ENCODE results near the gene CORO2B. TPM values are rescaled to one million over a fixed set of nuclear protein-coding genes. Genes with fewer than 3 reads are reported as not detected.

CORO2B gene
- total RNA-seq, 1 donor from 2014 or later, result 21.3 TPM

DNA sequence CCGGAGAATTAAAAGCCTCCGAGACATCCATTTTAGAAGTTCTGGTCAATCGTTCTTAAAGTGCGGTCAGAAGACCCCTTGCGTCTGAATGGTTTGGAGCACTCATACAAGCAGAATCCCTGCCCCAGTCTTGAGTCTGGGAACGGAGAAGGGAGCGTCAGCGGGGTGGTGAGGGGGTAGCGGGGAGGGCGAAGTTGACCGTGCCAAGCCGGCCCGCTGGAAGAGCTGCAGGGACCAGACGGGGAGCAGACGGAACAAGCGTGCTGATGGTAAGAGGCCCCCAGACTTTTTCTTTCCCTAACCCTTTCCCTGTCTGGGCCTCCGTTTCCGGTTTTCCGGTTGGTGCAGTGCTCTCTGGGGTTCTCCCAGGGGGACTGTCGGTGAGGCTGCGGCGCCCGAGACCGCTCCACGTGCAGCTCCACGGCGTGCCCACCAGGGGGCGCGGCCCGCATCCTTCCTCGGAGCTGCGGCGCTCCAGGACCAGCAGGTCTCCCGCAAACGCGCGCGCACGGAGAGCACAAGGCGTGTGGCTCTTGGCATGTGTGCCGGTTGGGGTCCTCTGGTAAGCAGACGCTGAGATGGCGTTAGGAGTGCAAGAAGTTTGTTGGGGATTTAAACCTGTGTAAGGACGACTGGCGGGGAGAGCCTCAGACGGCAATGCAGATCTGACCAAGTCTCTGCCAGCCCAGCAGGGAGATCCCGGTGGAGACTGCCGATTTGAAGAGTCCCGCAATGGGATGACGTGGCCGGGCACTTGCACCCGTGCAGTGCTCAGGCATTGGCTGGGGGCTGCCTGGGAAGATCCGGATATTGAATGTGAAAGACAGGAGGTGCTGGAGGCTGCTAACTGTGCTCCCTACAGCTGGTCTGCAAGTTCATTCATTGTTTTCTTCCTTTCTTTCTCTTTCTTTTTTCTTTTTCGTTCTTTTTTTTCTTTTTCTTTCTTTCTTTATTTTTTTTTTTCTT lies 19.2 kb upstream of the CORO2B start:
- peak; percentile 91 for DNase-seq (ENCODE audit: low read depth, low spot score)
- Mint-ChIP-seq H3K4me3 (peak overlapping the region; percentile 86), H3K9me3 (no peaks in the 10 kb centered on the region), H3K4me1 (peaks cover 28% of the 10 kb centered on the region), H3K27ac (ENCODE audit: unreplicated experiment) (peak overlapping the region; percentile 73), H3K27me3 (ENCODE audit: low read depth) (peaks cover 20% of the 10 kb centered on the region), H3K36me3 (ENCODE audit: low read depth) (no peaks in the 10 kb centered on the region)
- TF ChIP-seq, protein P1, sequence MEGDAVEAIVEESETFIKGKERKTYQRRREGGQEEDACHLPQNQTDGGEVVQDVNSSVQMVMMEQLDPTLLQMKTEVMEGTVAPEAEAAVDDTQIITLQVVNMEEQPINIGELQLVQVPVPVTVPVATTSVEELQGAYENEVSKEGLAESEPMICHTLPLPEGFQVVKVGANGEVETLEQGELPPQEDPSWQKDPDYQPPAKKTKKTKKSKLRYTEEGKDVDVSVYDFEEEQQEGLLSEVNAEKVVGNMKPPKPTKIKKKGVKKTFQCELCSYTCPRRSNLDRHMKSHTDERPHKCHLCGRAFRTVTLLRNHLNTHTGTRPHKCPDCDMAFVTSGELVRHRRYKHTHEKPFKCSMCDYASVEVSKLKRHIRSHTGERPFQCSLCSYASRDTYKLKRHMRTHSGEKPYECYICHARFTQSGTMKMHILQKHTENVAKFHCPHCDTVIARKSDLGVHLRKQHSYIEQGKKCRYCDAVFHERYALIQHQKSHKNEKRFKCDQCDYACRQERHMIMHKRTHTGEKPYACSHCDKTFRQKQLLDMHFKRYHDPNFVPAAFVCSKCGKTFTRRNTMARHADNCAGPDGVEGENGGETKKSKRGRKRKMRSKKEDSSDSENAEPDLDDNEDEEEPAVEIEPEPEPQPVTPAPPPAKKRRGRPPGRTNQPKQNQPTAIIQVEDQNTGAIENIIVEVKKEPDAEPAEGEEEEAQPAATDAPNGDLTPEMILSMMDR (conservative IDR thresholded peaks at IDR 0.05), result peak; percentile 98

DNA sequence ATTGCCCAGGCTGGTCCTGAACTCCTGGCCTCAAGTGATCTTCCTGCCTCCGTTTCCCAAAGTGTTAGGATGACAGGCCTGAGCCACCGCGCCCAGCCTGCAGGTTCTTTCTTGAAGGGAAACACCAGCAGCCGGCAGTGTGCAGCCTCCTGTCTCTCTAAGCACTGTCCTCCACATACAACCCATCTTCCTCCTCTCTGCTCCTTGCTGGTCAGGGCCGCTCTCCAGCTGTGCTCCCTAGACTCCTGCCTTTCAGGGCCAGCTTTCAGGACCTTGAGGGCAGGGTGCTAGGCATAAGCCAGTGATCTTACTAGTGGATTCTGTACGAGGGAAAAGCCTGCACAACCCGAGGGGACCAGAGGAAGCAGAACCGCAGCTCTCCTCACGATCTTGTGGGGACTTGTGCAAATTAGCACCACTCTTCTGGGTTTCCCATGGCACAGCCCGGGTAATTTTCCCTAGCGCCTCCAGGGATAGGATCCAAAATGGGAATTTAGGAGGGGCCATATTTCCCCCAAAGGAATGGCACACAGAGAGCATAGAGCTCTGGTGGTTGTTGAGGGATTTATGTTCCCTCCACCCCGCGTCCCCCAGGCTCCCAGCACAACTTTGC lies 18.2 kb upstream of the CORO2B start:
- no peak overlapping the region for H3K27ac Mint-ChIP-seq (ENCODE audit: unreplicated experiment)
- peaks cover 20% of the 10 kb centered on the region for H3K27me3 Mint-ChIP-seq (ENCODE audit: low read depth)
- no peaks in the 10 kb centered on the region for H3K36me3 Mint-ChIP-seq (ENCODE audit: low read depth)
- peak overlapping the region; percentile 86 for H3K4me3 Mint-ChIP-seq
- DNase-seq (ENCODE audit: low read depth, low spot score), result no peak
- peaks cover 28% of the 10 kb centered on the region for H3K4me1 Mint-ChIP-seq
- TF ChIP-seq, protein P1 (conservative IDR thresholded peaks at IDR 0.05), result no peak
- H3K9me3 Mint-ChIP-seq, result no peaks in the 10 kb centered on the region

GRCh38 chr15:68561171-68561900 lies 17.5 kb upstream of the CORO2B start:
- Mint-ChIP-seq H3K36me3 (ENCODE audit: low read depth) (no peaks in the 10 kb centered on the region), H3K9me3 (no peaks in the 10 kb centered on the region), H3K27ac (ENCODE audit: unreplicated experiment) (no peak overlapping the region), H3K27me3 (ENCODE audit: low read depth) (peaks cover 20% of the 10 kb centered on the region), H3K4me3 (no peak overlapping the region), H3K4me1 (peaks cover 28% of the 10 kb centered on the region)
- TF ChIP-seq, protein P1 (conservative IDR thresholded peaks at IDR 0.05), result no peak
- no peak for DNase-seq (ENCODE audit: low read depth, low spot score)

DNA sequence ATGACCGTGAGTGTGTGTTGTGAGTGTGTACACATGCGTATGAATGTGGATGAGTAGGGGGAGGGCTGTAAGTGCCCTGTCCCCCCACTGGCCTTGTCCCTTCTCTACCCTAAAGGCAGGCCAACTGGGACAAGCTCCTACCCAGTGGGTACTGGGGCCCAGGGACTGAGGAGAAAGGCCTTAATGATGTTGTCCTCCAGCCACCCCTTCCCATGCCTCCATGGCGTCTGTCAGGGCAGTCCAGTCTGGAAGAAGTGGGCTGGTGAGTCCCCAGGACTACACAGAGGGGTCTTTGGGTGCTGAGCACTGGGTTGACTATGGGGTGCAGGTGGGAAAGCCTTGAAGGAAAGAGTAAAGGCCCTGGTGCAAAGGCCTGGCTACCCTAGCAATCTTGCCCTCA lies 16.9 kb upstream of the CORO2B start:
- peaks cover 20% of the 10 kb centered on the region for H3K27me3 Mint-ChIP-seq (ENCODE audit: low read depth)
- no peak overlapping the region for H3K27ac Mint-ChIP-seq (ENCODE audit: unreplicated experiment)
- H3K4me1 Mint-ChIP-seq, result peaks cover 29% of the 10 kb centered on the region
- TF ChIP-seq, protein P1 (conservative IDR thresholded peaks at IDR 0.05), result no peak
- H3K4me3 Mint-ChIP-seq, result no peak overlapping the region
- no peak for DNase-seq (ENCODE audit: low read depth, low spot score)
- H3K36me3 Mint-ChIP-seq (ENCODE audit: low read depth), result no peaks in the 10 kb centered on the region
- H3K9me3 Mint-ChIP-seq, result no peaks in the 10 kb centered on the region

- Mint-ChIP-seq H3K27ac (ENCODE audit: unreplicated experiment) (no peak overlapping the region), H3K36me3 (ENCODE audit: low read depth) (no peaks in the 10 kb centered on the region)
These were observed 14.6 kb upstream of the CORO2B start for GRCh38 chr15:68564173-68564572.

More at GRCh38 chr15:68564173-68564572, 14.6 kb upstream of the CORO2B start:
- Mint-ChIP-seq H3K4me3 (no peak overlapping the region), H3K27me3 (ENCODE audit: low read depth) (peaks cover 7% of the 10 kb centered on the region), H3K9me3 (no peaks in the 10 kb centered on the region), H3K4me1 (peaks cover 25% of the 10 kb centered on the region)
- DNase-seq (ENCODE audit: low read depth, low spot score), result no peak
- TF ChIP-seq, protein P1 (conservative IDR thresholded peaks at IDR 0.05), result no peak

Data from neural crest cell (in vitro differentiated cells).